ENCODE data around the gene PARD3. TPM values are rescaled to one million over a fixed set of nuclear protein-coding genes. Genes with fewer than 3 reads are reported as not detected.

PARD3 gene
- total RNA-seq, 1 donor from 2014 or later, result 58.7 TPM

DNA sequence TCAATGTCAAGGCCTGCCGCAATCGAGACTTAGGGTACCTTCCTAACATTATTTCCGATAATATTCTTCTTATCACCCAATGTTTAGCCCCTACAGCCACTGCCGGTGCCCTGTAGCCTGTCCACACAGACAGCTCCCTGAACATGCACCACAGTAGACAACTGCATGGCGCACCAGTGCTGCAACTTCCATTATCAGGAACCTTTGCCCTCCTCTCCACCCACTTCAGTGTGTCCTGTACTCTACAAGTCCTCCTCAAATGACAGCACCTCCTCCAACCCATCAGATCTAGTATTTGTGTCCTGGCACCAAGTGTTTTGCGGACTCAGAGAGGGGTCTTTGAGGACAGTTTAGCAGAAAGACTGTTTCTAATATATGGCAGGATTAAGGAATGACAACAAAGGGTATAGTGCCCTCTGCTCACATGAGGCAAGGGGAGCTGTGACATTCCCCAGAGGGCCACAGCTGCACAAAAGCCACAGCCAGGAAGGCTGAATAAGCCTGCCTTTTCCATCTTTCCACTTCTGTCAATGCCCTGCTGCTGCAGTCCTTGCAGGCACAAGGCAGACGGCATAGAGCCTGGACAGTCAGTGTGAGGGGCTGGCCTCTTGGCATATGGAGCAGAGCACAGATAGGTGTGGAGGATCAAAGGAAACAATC is 335.4 kb downstream of the PARD3 start:
- Histone ChIP-seq H3K36me3 (no peaks in the 10 kb centered on the region), H3K4me2 (peak overlapping the region; percentile 38), H3K9ac (no peak overlapping the region), H2AFZ (replicated peaks) (no peak overlapping the region), H3K4me3 (no peak overlapping the region), H3K4me1 (peaks cover 11% of the 10 kb centered on the region), H3K79me2 (ENCODE audit: low read depth) (peaks cover 4% of the 10 kb centered on the region), H3K9me3 (ENCODE audit: low read depth) (no peaks in the 10 kb centered on the region), H3F3A (ENCODE audit: low read depth) (peaks cover 8% of the 10 kb centered on the region), H3K27me3 (no peaks in the 10 kb centered on the region), H3K27ac (peak overlapping the region; percentile 37), H4K20me1 (ENCODE audit: low read depth) (peaks cover 18% of the 10 kb centered on the region)
- Mint-ChIP-seq H3K4me3 (no peak overlapping the region), H3K27ac (peak overlapping the region; percentile 2), H3K36me3 (no peaks in the 10 kb centered on the region), H3K4me1 (peaks cover 16% of the 10 kb centered on the region), H3K27me3 (ENCODE audit: insufficient read depth, low read depth) (peaks cover 5% of the 10 kb centered on the region), H3K9me3 (no peaks in the 10 kb centered on the region)
- TF ChIP-seq EZH2 (IDR thresholded peaks at IDR 0.05), result no peak
- TF ChIP-seq, protein P1, sequence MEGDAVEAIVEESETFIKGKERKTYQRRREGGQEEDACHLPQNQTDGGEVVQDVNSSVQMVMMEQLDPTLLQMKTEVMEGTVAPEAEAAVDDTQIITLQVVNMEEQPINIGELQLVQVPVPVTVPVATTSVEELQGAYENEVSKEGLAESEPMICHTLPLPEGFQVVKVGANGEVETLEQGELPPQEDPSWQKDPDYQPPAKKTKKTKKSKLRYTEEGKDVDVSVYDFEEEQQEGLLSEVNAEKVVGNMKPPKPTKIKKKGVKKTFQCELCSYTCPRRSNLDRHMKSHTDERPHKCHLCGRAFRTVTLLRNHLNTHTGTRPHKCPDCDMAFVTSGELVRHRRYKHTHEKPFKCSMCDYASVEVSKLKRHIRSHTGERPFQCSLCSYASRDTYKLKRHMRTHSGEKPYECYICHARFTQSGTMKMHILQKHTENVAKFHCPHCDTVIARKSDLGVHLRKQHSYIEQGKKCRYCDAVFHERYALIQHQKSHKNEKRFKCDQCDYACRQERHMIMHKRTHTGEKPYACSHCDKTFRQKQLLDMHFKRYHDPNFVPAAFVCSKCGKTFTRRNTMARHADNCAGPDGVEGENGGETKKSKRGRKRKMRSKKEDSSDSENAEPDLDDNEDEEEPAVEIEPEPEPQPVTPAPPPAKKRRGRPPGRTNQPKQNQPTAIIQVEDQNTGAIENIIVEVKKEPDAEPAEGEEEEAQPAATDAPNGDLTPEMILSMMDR (IDR thresholded peaks at IDR 0.05), result no peak
- no peak for TF ChIP-seq EZH2phosphoT487 (IDR thresholded peaks at IDR 0.05)
- DNase-seq (ENCODE audit: low spot score), result peak; percentile 51

DNA sequence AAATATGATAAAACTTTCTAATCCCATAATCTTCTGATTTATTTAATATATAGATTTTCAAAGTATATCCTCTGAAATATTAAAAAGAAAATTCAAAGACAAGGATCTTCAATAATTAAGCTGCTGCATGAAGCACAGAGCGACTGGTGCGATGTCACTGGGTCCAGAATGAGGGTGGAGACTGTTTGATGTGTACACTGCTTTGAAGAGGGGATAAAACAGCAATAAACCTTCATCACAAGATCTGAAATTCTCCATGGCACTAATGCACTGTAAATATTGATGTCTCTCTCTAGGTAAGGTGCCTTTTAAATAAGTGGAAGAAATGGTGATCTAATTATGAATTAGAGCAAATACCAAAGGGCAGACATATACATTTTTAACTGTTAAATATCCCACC is 337.8 kb downstream of the PARD3 start:
- no peak overlapping the region for H3K4me3 Mint-ChIP-seq
- TF ChIP-seq EZH2phosphoT487 (IDR thresholded peaks at IDR 0.05) (no peak), EZH2 (IDR thresholded peaks at IDR 0.05) (no peak)
- TF ChIP-seq, protein P1 (IDR thresholded peaks at IDR 0.05), result no peak

DNA sequence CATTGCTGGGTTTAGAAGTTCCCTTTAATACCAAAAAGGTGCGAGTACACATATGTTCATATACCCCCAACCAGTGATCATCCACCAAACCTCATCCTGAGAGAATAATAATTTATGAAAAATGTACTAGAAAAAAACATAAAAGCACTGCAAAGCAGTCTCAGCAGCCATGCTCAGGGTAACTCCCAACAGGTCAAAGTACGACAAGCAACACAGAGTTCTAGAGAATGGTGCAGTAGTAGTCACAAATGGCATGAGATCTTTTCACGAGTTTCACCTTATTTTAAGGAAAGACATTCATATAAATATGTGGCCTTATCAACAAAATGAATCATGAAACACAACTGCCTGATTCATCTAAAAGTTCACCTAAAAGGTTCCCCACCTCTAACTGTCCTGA is 338.5 kb downstream of the PARD3 start:
- peaks cover 11% of the 10 kb centered on the region for H3K4me1 ChIP-seq
- no peak overlapping the region for H3K27ac ChIP-seq
- H3K4me3 Mint-ChIP-seq, result no peak overlapping the region
- DNase-seq (ENCODE audit: low spot score), result no peak
- peaks cover 8% of the 10 kb centered on the region for H3F3A ChIP-seq (ENCODE audit: low read depth)
- H3K27ac Mint-ChIP-seq, result no peak overlapping the region
- H4K20me1 ChIP-seq (ENCODE audit: low read depth), result peaks cover 18% of the 10 kb centered on the region
- H3K4me3 ChIP-seq, result no peak overlapping the region
- no peaks in the 10 kb centered on the region for H3K27me3 ChIP-seq
- no peak overlapping the region for H2AFZ ChIP-seq (replicated peaks)
- H3K79me2 ChIP-seq (ENCODE audit: low read depth), result peaks cover 4% of the 10 kb centered on the region
- H3K27me3 Mint-ChIP-seq (ENCODE audit: insufficient read depth, low read depth), result peaks cover 2% of the 10 kb centered on the region
- no peak overlapping the region for H3K9ac ChIP-seq
- TF ChIP-seq EZH2 (IDR thresholded peaks at IDR 0.05) (no peak), EZH2phosphoT487 (IDR thresholded peaks at IDR 0.05) (no peak)
- TF ChIP-seq, protein P1 (IDR thresholded peaks at IDR 0.05), result no peak
- no peaks in the 10 kb centered on the region for H3K36me3 Mint-ChIP-seq
- H3K4me1 Mint-ChIP-seq, result peaks cover 22% of the 10 kb centered on the region
- H3K36me3 ChIP-seq, result no peaks in the 10 kb centered on the region
- no peak overlapping the region for H3K4me2 ChIP-seq
- H3K9me3 Mint-ChIP-seq, result no peaks in the 10 kb centered on the region
- H3K9me3 ChIP-seq (ENCODE audit: low read depth), result no peaks in the 10 kb centered on the region

More for the DNA sequence above, 337.8 kb downstream of the PARD3 start:
- H3K27ac ChIP-seq, result no peak overlapping the region
- no peaks in the 10 kb centered on the region for H3K36me3 ChIP-seq
- H3K27ac Mint-ChIP-seq, result no peak overlapping the region
- no peak overlapping the region for H2AFZ ChIP-seq (replicated peaks)
- H3K9me3 Mint-ChIP-seq, result no peaks in the 10 kb centered on the region
- H3K27me3 ChIP-seq, result no peaks in the 10 kb centered on the region
- H3K4me3 ChIP-seq, result no peak overlapping the region
- H3K27me3 Mint-ChIP-seq (ENCODE audit: insufficient read depth, low read depth), result peaks cover 2% of the 10 kb centered on the region
- H3K9me3 ChIP-seq (ENCODE audit: low read depth), result no peaks in the 10 kb centered on the region
- H3K9ac ChIP-seq, result no peak overlapping the region
- peaks cover 22% of the 10 kb centered on the region for H3K4me1 Mint-ChIP-seq
- H3K4me2 ChIP-seq, result no peak overlapping the region
- peaks cover 18% of the 10 kb centered on the region for H4K20me1 ChIP-seq (ENCODE audit: low read depth)
- H3K36me3 Mint-ChIP-seq, result no peaks in the 10 kb centered on the region
- H3K79me2 ChIP-seq (ENCODE audit: low read depth), result peaks cover 4% of the 10 kb centered on the region
- no peak for DNase-seq (ENCODE audit: low spot score)
- peaks cover 8% of the 10 kb centered on the region for H3F3A ChIP-seq (ENCODE audit: low read depth)
- H3K4me1 ChIP-seq, result peaks cover 11% of the 10 kb centered on the region

Data from neural progenitor cell (in vitro differentiated cells).